AG09309 (cell line): ENCODE data around the gene PAM.

Source experiments
- DNase-seq: peaks from one replicate; pipeline ENCODE4 v3.0.0-alpha.2; 2010; ENCODE audit warnings: low read depth
- H3K4me3 ChIP-seq: 2 replicates; pipeline ENCODE4 v1.5.1; 2011; ENCODE audit warnings: mild to moderate bottlenecking, low read depth, low read length, moderate library complexity; ENCODE audit not compliant: control insufficient read depth
- CTCF ChIP-seq: IDR thresholded peaks from 2 replicates; pipeline ENCODE4 v1.5.1; 2011; ENCODE audit warnings: mild to moderate bottlenecking, low read depth, low read length, inconsistent platforms; ENCODE audit not compliant: insufficient read depth, control insufficient read depth; ENCODE audit errors: missing control alignments

The PAM gene

GRCh38 chr5:102815084-102815483 is 60.0 kb downstream of the PAM start:
- H3K4me3 ChIP-seq, result no peak overlapping the region
- DNase-seq, result no peak
- no peak for TF ChIP-seq CTCF

- no peak for TF ChIP-seq CTCF
- no peak for DNase-seq
- H3K4me3 ChIP-seq, result no peak overlapping the region
These were observed 60.6 kb downstream of the PAM start for GRCh38 chr5:102815540-102816332.

GRCh38 chr5:102818345-102818744 is 63.2 kb downstream of the PAM start:
- TF ChIP-seq CTCF, result no peak
- DNase-seq, result no peak
- H3K4me3 ChIP-seq, result no peak overlapping the region

GRCh38 chr5:102818934-102819333 is 63.8 kb downstream of the PAM start:
- no peak for TF ChIP-seq CTCF
- DNase-seq, result no peak
- no peak overlapping the region for H3K4me3 ChIP-seq

- TF ChIP-seq CTCF, result no peak
- no peak for DNase-seq
- no peak overlapping the region for H3K4me3 ChIP-seq
These were observed 64.5 kb downstream of the PAM start for GRCh38 chr5:102819634-102820033.

- TF ChIP-seq CTCF, result no peak
- DNase-seq, result peak; percentile 63
- H3K4me3 ChIP-seq, result no peak overlapping the region
These were observed 68.4 kb downstream of the PAM start for GRCh38 chr5:102823441-102823874.
